H1 (cell line): ENCODE results near the gene NECTIN2. TPM values are rescaled to one million over a fixed set of nuclear protein-coding genes. Genes with fewer than 3 reads are reported as not detected.

Experiments
- CTCF ChIA-PET: fragments of 300-600 bp; sonication (Branson Sonifier 250); formaldehyde crosslinking; loops from one replicate; lab custom pipeline; 2021; ENCODE audit not compliant: partially characterized antibody; lab: Charles Lee
- POLR2A ChIA-PET: fragments of 300-600 bp; sonication (Branson Sonifier 250); formaldehyde crosslinking; loops from one replicate; lab custom pipeline; 2021; ENCODE audit warnings: inconsistent platforms; ENCODE audit not compliant: partially characterized antibody; lab: Charles Lee
- DNase-seq, 2 experiments: peaks; one replicate each; pipeline versions ENCODE4 v3.0.0 to v3.0.0-alpha.2; 2010 to 2022; ENCODE audit warnings: low spot score in 2 of 2, low read depth in 1 of 2, mixed read lengths in 1 of 2
- FAIRE-seq: peaks from 2 replicates; lab custom pipeline; 2011; peaks lifted over from hg19 to GRCh38; lab: Jason Lieb, UNC
- H2AFZ ChIP-seq: 2 replicates; pipeline ENCODE4 v1.8.1; 2012; ENCODE audit warnings: low read length, inconsistent platforms
- H2AK5ac ChIP-seq: 2 replicates; pipeline ENCODE4 v1.6.1; 2013; ENCODE audit warnings: low read depth, low read length
- H2BK120ac ChIP-seq: replicated peaks from 2 replicates; pipeline ENCODE3; 2013; ENCODE audit warnings: low read depth, low read length, inconsistent platforms
- H2BK12ac ChIP-seq: 2 replicates; pipeline ENCODE4 v1.6.1; 2013; ENCODE audit warnings: low read depth, low read length
- H2BK15ac ChIP-seq: 2 replicates; pipeline ENCODE4 v1.6.1; 2013; ENCODE audit warnings: low read length
- H2BK20ac ChIP-seq: 2 replicates; pipeline ENCODE4 v1.6.1; 2013; ENCODE audit warnings: low read length
- H2BK5ac ChIP-seq: 2 replicates; pipeline ENCODE4 v1.6.1; 2013; ENCODE audit warnings: low read depth, low read length
- H3K14ac ChIP-seq: 2 replicates; pipeline ENCODE4 v1.6.1; 2013; ENCODE audit warnings: inconsistent platforms; ENCODE audit not compliant: insufficient read length
- H3K18ac ChIP-seq: 2 replicates; pipeline ENCODE4 v1.6.1; 2013; ENCODE audit warnings: low read length; ENCODE audit errors: extremely low read depth
- H3K23ac ChIP-seq: 2 replicates; pipeline ENCODE4 v1.6.1; 2013; ENCODE audit warnings: inconsistent platforms; ENCODE audit not compliant: insufficient read length
- H3K23me2 ChIP-seq: 2 replicates; pipeline ENCODE4 v1.6.1; 2013; ENCODE audit warnings: low read depth, low read length
- H3K27ac ChIP-seq: 2 replicates; pipeline ENCODE4 v1.6.1; 2011; ENCODE audit warnings: low read depth, low read length, inconsistent platforms
- H3K27me3 ChIP-seq, 4 experiments: replicated peaks in 1 of 4; 1 replicate in 1 of 4; 2 replicates in 3 of 4; pipeline versions ENCODE4 v1.6.1 to v1.8.1; 2011 to 2013; ENCODE audit warnings: low read length in 3 of 4, mild to moderate bottlenecking in 3 of 4, inconsistent platforms in 2 of 4, mixed read lengths in 2 of 4, moderate library complexity in 1 of 4; ENCODE audit not compliant: control insufficient read depth in 3 of 4, insufficient read depth in 3 of 4; ENCODE audit errors: extremely low read depth in 1 of 4
- H3K36me3 ChIP-seq, 4 experiments: 2 replicates each; pipeline versions ENCODE4 v1.6.1 to v1.8.1; 2011 to 2013; ENCODE audit warnings: mild to moderate bottlenecking in 4 of 4, low read length in 3 of 4, moderate library complexity in 2 of 4, control low read depth in 1 of 4, inconsistent platforms in 1 of 4; ENCODE audit not compliant: insufficient read depth in 4 of 4, control insufficient read depth in 2 of 4
- H3K4ac ChIP-seq: replicated peaks from 2 replicates; pipeline ENCODE3; 2013; ENCODE audit warnings: low read length, low read depth, mixed read lengths, inconsistent platforms; ENCODE audit not compliant: insufficient read length
- H3K4me1 ChIP-seq, 4 experiments: replicated peaks in 1 of 4; 1 replicate in 1 of 4; 2 replicates in 3 of 4; pipeline versions ENCODE4 v1.6.1 to v1.8.1; 2011 to 2013; ENCODE audit warnings: low read length in 3 of 4, inconsistent platforms in 2 of 4, mixed read lengths in 1 of 4; ENCODE audit not compliant: insufficient read depth in 4 of 4, control insufficient read depth in 3 of 4
- H3K4me2 ChIP-seq, 2 experiments: 2 replicates each; pipeline versions ENCODE4 v1.6.1 to v1.8.1; 2011 to 2013; ENCODE audit warnings: low read depth in 2 of 2, low read length in 2 of 2, control low read depth in 1 of 2, inconsistent platforms in 1 of 2, mild to moderate bottlenecking in 1 of 2; ENCODE audit not compliant: insufficient read depth in 1 of 2
- H3K4me3 ChIP-seq, 4 experiments: fragments of 200-600, 300-600 bp in 1 of 4; sonication (generic), shearing (Covaris generic), sonication (Bioruptor Twin) in 1 of 4; 2 replicates each; pipeline versions ENCODE4 v1.5.1 to v1.8.1; 2011 to 2016; ENCODE audit warnings: low read length in 4 of 4, low read depth in 3 of 4, control low read depth in 2 of 4, inconsistent platforms in 2 of 4, mild to moderate bottlenecking in 2 of 4, mixed read lengths in 1 of 4, moderate library complexity in 1 of 4; ENCODE audit not compliant: insufficient read depth in 2 of 4; ENCODE audit errors: extremely low read depth in 1 of 4
- H3K56ac ChIP-seq: replicated peaks from 2 replicates; pipeline ENCODE3; 2013; ENCODE audit warnings: low read depth, mild to moderate bottlenecking, mixed read lengths, low read length, inconsistent platforms; ENCODE audit not compliant: insufficient read length
- H3K79me1 ChIP-seq: 2 replicates; pipeline ENCODE4 v1.6.1; 2013; ENCODE audit warnings: low read depth, low read length, control low read depth
- H3K79me2 ChIP-seq, 2 experiments: 2 replicates each; pipeline versions ENCODE4 v1.6.1 to v1.8.1; 2012 to 2013; ENCODE audit warnings: low read length in 2 of 2, mild to moderate bottlenecking in 2 of 2, inconsistent platforms in 1 of 2; ENCODE audit not compliant: insufficient read depth in 2 of 2, control insufficient read depth in 1 of 2
- H3K9ac ChIP-seq, 4 experiments: replicated peaks in 1 of 4; 1 replicate in 1 of 4; 2 replicates in 3 of 4; pipeline versions ENCODE4 v1.6.1 to v1.8.1; 2011 to 2013; ENCODE audit warnings: low read depth in 3 of 4, low read length in 3 of 4, control low read depth in 2 of 4, mild to moderate bottlenecking in 2 of 4, moderate library complexity in 2 of 4, inconsistent platforms in 1 of 4; ENCODE audit errors: extremely low read depth in 1 of 4
- H3K9me3 ChIP-seq, 2 experiments: 2 replicates each; pipeline versions ENCODE4 v1.6.1 to v1.8.1; 2012 to 2013; ENCODE audit warnings: mild to moderate bottlenecking in 2 of 2, moderate library complexity in 2 of 2, control low read depth in 1 of 2, inconsistent platforms in 1 of 2, low read depth in 1 of 2, low read length in 1 of 2, mixed read lengths in 1 of 2; ENCODE audit not compliant: insufficient read depth in 2 of 2
- H4K20me1 ChIP-seq, 2 experiments: replicated peaks in 1 of 2; 2 replicates each; pipeline versions ENCODE3 to v1.8.1; 2011 to 2013; ENCODE audit warnings: inconsistent platforms in 2 of 2, low read length in 2 of 2, mild to moderate bottlenecking in 1 of 2; ENCODE audit not compliant: insufficient read depth in 2 of 2, control insufficient read depth in 1 of 2
- H4K5ac ChIP-seq: 2 replicates; pipeline ENCODE4 v1.6.1; 2013; ENCODE audit warnings: low read length, low read depth, mixed read lengths, inconsistent platforms; ENCODE audit not compliant: insufficient read length
- H4K8ac ChIP-seq: 2 replicates; pipeline ENCODE4 v1.8.0; 2013; ENCODE audit warnings: mild to moderate bottlenecking, moderate library complexity, low read length, inconsistent platforms; ENCODE audit not compliant: insufficient read depth; ENCODE audit errors: extremely low read depth
- H4K91ac ChIP-seq: replicated peaks from 2 replicates; pipeline ENCODE3; 2013; ENCODE audit warnings: low read length, mixed read lengths, inconsistent platforms; ENCODE audit not compliant: insufficient read length
- ASH2L ChIP-seq: fragments of 200-600, 300-600 bp; sonication (generic); IDR thresholded peaks from one replicate; pipeline ENCODE4 v1.7.1; 2017; ENCODE audit warnings: low read length
- EGR1 ChIP-seq: IDR thresholded peaks from 2 replicates; pipeline ENCODE4 v1.6.1; 2011; ENCODE audit warnings: low read depth, low read length, borderline replicate concordance
- PHF8 ChIP-seq: fragments of 200-600 bp; sonication (generic); conservative IDR thresholded peaks from 2 replicates; pipeline ENCODE4 v1.7.1; 2012; ENCODE audit warnings: low read depth, mild to moderate bottlenecking, inconsistent platforms, low read length, moderate library complexity
- POLR2A ChIP-seq, 2 experiments: IDR thresholded peaks; 1 replicate in 1 of 2; 2 replicates in 1 of 2; pipeline ENCODE4 v1.6.1; 2011; ENCODE audit warnings: low read depth in 2 of 2, low read length in 2 of 2, mild to moderate bottlenecking in 2 of 2; ENCODE audit errors: control extremely low read depth in 1 of 2
- RBBP5 ChIP-seq: IDR thresholded peaks from 2 replicates; pipeline ENCODE4 v1.7.1; 2012; ENCODE audit warnings: low read depth, mild to moderate bottlenecking, inconsistent platforms, low read length, moderate library complexity, borderline replicate concordance
- RXRA ChIP-seq: IDR thresholded peaks from 2 replicates; pipeline ENCODE4 v1.6.1; 2011; ENCODE audit warnings: low read depth, mild to moderate bottlenecking, low read length, moderate library complexity; ENCODE audit not compliant: insufficient read depth
- SP1 ChIP-seq: IDR thresholded peaks from 2 replicates; pipeline ENCODE4 v1.6.1; 2011; ENCODE audit warnings: low read depth, low read length
- TAF1 ChIP-seq: IDR thresholded peaks from 2 replicates; pipeline ENCODE4 v1.6.1; 2011; ENCODE audit warnings: mild to moderate bottlenecking, low read depth, low read length
- TAF7 ChIP-seq: optimal IDR thresholded peaks from 2 replicates; pipeline ENCODE3; 2011; ENCODE audit warnings: low read depth, mild to moderate bottlenecking, inconsistent platforms, low read length, moderate library complexity, borderline replicate concordance
- TBP ChIP-seq: IDR thresholded peaks from 2 replicates; pipeline ENCODE4 v1.6.1; 2011; ENCODE audit warnings: low read depth, low read length, improper control_type of control experiment
- TCF12 ChIP-seq: IDR thresholded peaks from 2 replicates; pipeline ENCODE4 v1.6.1; 2011; ENCODE audit warnings: low read depth, mild to moderate bottlenecking, low read length
- WGBS, 2 experiments: shearing (Covaris generic) in 1 of 2; methylation state at CpG; one replicate each; pipeline versions ENCODE4 v1.1.6 to v1.1.7; 2013 to 2015; ENCODE audit warnings: low lambda C conversion rate in 2 of 2, mixed read lengths in 2 of 2, inconsistent platforms in 1 of 2, low coverage in 1 of 2, missing lambda C conversion rate in 1 of 2; ENCODE audit not compliant: insufficient replicate concordance in 2 of 2, insufficient coverage in 1 of 2, insufficient read length in 1 of 2; ENCODE audit errors: extremely low coverage in 1 of 2, missing lambda C conversion rate in 1 of 2; 5-methylcytosine and 5-hydroxymethylcytosine counted together
- polyA plus RNA-seq, 7 experiments: library from polyadenylated mRNA; depleted of rRNA in 3 of 7; stranded (reverse) in 5 of 7; unstranded in 2 of 7; fragments of >200 nt in 5 of 7; fragments of 200-250 nt in 2 of 7; gene quantifications; 1 replicate in 5 of 7; 2 replicates in 1 of 7; 4 replicates in 1 of 7; pipeline versions ENCODE4 v1.2.1 to v1.2.3, GENCODE V29; 2011 to 2013; ENCODE audit warnings: missing spikeins in 2 of 7, mixed read lengths in 2 of 7
- total RNA-seq: library from RNA; stranded (reverse); fragmentation: NEBNext Ultra II Directional; extraction: Animal tissue kit (Norgen Biotek cat#: 25700); gene quantifications from 2 replicates; pipeline ENCODE4 v1.2.1, GENCODE V29; 2021

Gene NECTIN2
- total and polyA plus RNA-seq, 2 of the 8 experiments (the other 6 are each of a cell fraction or from before 2014, with no cell fraction given), result 184 to 237 TPM

DNA sequence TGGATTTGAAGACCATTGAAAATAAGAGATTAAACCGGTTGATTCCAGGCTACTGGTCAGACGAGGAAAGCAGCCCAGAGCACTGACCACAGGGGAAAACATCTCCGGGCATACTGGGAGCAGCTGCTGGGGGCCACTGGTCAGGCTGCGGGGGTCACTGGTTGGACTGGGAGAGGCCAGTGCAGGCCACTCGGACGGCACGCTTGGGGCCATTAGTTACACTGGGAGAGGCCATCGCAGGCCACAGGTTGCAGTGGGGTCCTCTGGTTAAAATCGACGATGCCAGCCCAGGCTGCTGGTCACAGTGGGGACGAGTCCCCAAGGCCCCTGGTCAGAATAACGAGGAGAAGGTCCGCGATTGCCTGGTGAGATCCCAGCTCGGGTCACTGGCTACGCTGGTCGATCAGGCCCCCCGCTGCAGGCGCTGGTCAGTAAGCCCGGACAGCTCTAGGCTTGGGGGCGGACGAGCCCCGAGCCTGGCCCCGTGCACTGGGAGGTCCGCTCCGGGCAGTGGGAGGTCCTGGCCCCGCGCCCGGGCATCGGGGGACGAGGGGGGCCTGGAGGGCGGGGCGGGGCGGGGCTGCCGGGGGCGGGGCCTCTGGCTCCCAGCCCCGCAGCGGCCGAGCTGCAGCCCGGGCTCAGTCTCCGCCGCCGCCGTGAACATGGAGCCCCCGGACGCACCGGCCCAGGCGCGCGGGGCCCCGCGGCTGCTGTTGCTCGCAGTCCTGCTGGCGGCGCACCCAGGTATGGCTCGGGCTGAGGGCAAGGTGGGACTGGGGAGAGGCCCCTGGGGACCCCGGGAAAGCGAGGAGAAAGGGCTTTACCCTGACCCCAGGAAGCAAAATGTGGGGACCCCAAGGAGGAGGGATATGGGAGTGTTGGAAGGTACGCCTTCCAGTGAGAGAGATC is 37.4 kb upstream of the NECTIN2 start, which contains the start of gene BCAM:
BCAM (plus strand) TSS at position 641 of the 909 bp plus-strand sequence; CDS start at position 663, 22 bp downstream.
- Histone ChIP-seq H3K9me3 (no peaks in the 10 kb centered on the region), H3K56ac (peak within 1 kb of the TSS; percentile 85), H2BK5ac (peak within 1 kb of the TSS; percentile 98), H2BK12ac (peak within 1 kb of the TSS; percentile 95; the same call in 1 of the 2 replicates), H3K27ac (peak within 1 kb of the TSS; percentile 91), H3K4ac (peak within 1 kb of the TSS; percentile 91), H3K36me3 (peaks cover 2 to 14% (median 7%) of the 10 kb centered on the region in 4 experiments; a peak in 5 of 8 replicates), H3K18ac (peak within 1 kb of the TSS; percentile 100), H3K14ac (no peak within 1 kb of the TSS), H3K9ac (peak within 1 kb of the TSS; percentile 54 to 82 (median 66)), H4K5ac (peak within 1 kb of the TSS; percentile 82), H3K4me2 (peak within 1 kb of the TSS; percentile 72 to 99), H2AK5ac (0 out of 2 replicates have a peak within 1 kb of the TSS, but pooled peaks have one; percentile 18), H4K20me1 (peaks cover 8 to 11% of the 10 kb centered on the region in 2 experiments), H2BK15ac (peak within 1 kb of the TSS; percentile 81; the same call in 1 of the 2 replicates), H2BK120ac (peak within 1 kb of the TSS; percentile 69), H4K8ac (peak within 1 kb of the TSS; percentile 83), H3K23me2 (peaks cover 5% of the 10 kb centered on the region; the same call in 1 of the 2 replicates), H2BK20ac (peak within 1 kb of the TSS; percentile 90; the same call in 1 of the 2 replicates), H3K79me2 (no peaks in the 10 kb centered on the region), H3K23ac (no peak within 1 kb of the TSS), H2AFZ (no peak within 1 kb of the TSS), H3K27me3 (peaks cover 0 to 13% (median 11%) of the 10 kb centered on the region in 4 experiments; a peak in 6 of 7 replicates), H3K4me1 (peaks cover 4 to 34% (median 21%) of the 10 kb centered on the region in 4 experiments), H3K4me3 (peak within 1 kb of the TSS; percentile 64 to 96 (median 70)), H3K79me1 (peaks cover 2% of the 10 kb centered on the region; the same call in 1 of the 2 replicates), H4K91ac (peak within 1 kb of the TSS; percentile 98)
- FAIRE-seq (no peak), DNase-seq (peak in 1 of 2 experiments; percentile 87)
- 2% methylated on average over 26 of the region's 59 CpGs; no CpG with 5 or more reads in 1 of the 2 experiments for WGBS, 2 experiments
- ChIA-PET POLR2A (interaction anchor here (0.9 to 6.0 kb wide), 22 partner anchors 10 to 112 kb away, joined by 3 to 37 read pairs (median 6); partner anchors contain the start of gene NECTIN2), CTCF (interaction anchor here (0.6 to 8.5 kb wide), 19 partner anchors 10 to 119 kb away, joined by 3 to 116 read pairs (median 6); partner anchors contain the start of gene NECTIN2)
- TF ChIP-seq TCF12, result no peak
- peak; percentile 28; the same call in 1 of the 2 replicates for TF ChIP-seq TBP
- peak; percentile 67; the same call in 1 of the 2 replicates for TF ChIP-seq RBBP5
- TF ChIP-seq POLR2A (IDR thresholded peaks at IDR 0.05; ENCODE audit: control extremely low read depth in 1 of 2, low read depth in 2 of 2, low read length in 2 of 2), result peak in 1 of 2 experiments; percentile 50; a peak in 2 of 3 replicates
- TF ChIP-seq ASH2L, result peak; percentile 79
- TF ChIP-seq PHF8, result peak; percentile 78
- TF ChIP-seq SP1, result no peak
- no peak for TF ChIP-seq EGR1
- peak; percentile 9 for TF ChIP-seq TAF7
- no peak for TF ChIP-seq RXRA
- TF ChIP-seq TAF1, result peak; percentile 62
